Measurements from ENCODE around the gene PIGM.

DNA sequence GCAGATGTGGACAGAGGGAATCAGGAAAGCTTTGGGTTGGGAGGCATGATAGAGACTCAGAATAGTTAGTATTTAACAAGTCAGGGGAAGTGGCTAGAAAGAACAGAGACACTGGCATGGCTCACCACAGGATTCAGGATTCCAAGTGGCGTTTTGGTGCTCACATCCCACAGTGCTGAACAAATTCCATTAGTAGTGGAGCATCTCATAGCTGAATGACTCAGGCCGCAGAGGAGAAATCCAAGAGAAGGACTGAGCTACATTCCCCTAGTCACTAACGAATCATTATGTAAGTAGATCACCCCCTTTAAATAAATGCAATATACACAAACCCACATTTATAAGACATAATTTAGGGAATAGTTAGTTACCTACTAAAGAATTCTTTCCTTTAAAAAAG, 44.5 kb upstream of the PIGM start:
- TF ChIP-seq, protein P1, sequence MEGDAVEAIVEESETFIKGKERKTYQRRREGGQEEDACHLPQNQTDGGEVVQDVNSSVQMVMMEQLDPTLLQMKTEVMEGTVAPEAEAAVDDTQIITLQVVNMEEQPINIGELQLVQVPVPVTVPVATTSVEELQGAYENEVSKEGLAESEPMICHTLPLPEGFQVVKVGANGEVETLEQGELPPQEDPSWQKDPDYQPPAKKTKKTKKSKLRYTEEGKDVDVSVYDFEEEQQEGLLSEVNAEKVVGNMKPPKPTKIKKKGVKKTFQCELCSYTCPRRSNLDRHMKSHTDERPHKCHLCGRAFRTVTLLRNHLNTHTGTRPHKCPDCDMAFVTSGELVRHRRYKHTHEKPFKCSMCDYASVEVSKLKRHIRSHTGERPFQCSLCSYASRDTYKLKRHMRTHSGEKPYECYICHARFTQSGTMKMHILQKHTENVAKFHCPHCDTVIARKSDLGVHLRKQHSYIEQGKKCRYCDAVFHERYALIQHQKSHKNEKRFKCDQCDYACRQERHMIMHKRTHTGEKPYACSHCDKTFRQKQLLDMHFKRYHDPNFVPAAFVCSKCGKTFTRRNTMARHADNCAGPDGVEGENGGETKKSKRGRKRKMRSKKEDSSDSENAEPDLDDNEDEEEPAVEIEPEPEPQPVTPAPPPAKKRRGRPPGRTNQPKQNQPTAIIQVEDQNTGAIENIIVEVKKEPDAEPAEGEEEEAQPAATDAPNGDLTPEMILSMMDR (IDR thresholded peaks at IDR 0.05; ENCODE audit: low read length), result no peak
- no peak for TF ChIP-seq EZH2 (IDR thresholded peaks at IDR 0.05; ENCODE audit: borderline replicate concordance, low read length)

Data from OCI-LY1 (cell line).